ENCODE results near the gene SCNN1A.
A peak's percentile ranks its signal among the peaks of the same experiment; 100 is the strongest.

The SCNN1A gene

DNA sequence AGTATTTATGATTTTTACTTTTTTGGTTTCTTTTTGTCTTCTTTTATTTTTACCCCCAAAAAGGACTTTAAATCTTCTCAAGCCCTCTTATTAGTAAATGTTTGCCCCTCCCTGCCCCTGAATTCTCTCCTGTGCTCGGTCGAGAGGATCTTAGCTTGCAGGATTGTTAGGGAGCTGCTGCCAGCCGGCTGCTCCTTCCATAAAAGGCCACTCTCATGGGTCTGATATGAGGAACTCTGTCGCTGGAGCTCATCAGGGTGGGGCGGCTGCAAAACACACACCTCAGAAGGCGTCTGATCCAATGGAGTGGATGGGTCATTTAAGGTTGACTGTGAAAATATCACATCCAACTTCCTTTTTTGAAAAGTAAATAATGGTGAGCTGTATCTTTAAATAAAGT, 17.1 kb upstream of the SCNN1A start:
- Mint-ChIP-seq H3K27me3 (no peaks in the 10 kb centered on the region), H3K27ac (no peak overlapping the region), H3K4me3 (no peak overlapping the region), H3K9me3 (no peaks in the 10 kb centered on the region), H3K4me1 (ENCODE audit: low read depth) (no peaks in the 10 kb centered on the region), H3K36me3 (ENCODE audit: low read depth) (no peaks in the 10 kb centered on the region)

- Mint-ChIP-seq H3K27me3 (no peaks in the 10 kb centered on the region), H3K4me1 (ENCODE audit: low read depth) (no peaks in the 10 kb centered on the region), H3K27ac (no peak overlapping the region), H3K9me3 (no peaks in the 10 kb centered on the region), H3K4me3 (no peak overlapping the region), H3K36me3 (ENCODE audit: low read depth) (no peaks in the 10 kb centered on the region)
Measured at GRCh38 chr12:6391013-6391412, 15.7 kb upstream of the SCNN1A start.

DNA sequence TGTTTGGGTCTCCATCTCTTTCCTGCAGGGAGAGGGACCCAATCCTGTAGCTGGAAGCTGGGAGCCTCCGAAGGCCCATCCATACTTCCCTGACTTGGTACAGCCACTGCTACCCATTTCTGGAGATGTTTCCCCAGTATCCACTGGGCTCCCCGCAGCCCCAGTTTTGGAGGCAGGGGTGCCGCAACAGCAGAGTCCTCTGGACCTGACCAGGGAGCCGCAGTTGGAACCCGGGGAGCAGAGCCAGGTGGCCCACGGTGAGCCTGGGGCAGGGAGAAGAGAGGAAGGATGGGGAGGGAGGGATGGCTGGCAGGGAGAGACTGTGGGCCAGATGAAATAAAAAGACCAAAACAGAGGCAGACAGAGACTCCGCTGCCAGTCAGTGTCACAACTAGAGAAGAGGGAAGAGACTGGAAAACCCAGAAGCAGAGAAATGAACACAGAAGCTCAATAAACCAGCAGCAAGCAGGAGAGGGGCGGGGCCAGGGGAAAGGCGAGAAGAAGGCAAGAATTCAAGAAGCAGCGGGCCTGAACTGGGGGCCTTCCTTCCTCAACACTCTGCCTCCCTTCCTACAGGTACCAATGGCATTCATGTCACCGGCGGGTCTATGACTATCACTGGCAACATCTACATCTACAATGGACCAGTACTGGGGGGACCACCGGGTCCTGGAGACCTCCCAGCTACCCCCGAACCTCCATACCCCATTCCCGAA, 14.9 kb upstream of the SCNN1A start:
- Mint-ChIP-seq H3K4me1 (ENCODE audit: low read depth) (no peaks in the 10 kb centered on the region), H3K27ac (no peak overlapping the region), H3K4me3 (no peak overlapping the region), H3K27me3 (no peaks in the 10 kb centered on the region), H3K36me3 (ENCODE audit: low read depth) (no peaks in the 10 kb centered on the region), H3K9me3 (no peaks in the 10 kb centered on the region)

GRCh38 chr12:6387541-6387940, 12.2 kb upstream of the SCNN1A start:
- Mint-ChIP-seq H3K27me3 (peaks cover 9% of the 10 kb centered on the region), H3K27ac (no peak overlapping the region), H3K4me3 (no peak overlapping the region), H3K4me1 (ENCODE audit: low read depth) (peaks cover 4% of the 10 kb centered on the region), H3K36me3 (ENCODE audit: low read depth) (no peaks in the 10 kb centered on the region), H3K9me3 (no peaks in the 10 kb centered on the region)

DNA sequence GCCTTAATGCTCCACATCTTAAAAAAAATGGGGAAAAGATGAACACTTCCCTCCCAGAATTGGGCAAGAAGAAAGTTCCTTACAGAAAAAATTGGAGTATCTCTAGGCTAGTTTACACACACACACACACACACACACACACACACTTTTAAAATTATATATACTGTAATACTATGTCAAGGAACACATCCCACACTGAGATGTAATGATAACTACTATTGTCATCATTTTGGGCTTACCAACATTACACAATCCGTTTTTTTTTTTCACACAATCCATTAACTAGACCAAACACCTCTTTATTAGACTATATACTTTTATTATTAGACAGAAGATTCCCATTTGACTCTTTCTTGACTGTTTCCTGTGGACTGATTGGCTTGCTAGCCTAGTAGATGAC, 11.1 kb upstream of the SCNN1A start:
- H3K36me3 Mint-ChIP-seq (ENCODE audit: low read depth) = no peaks in the 10 kb centered on the region
- H3K4me3 Mint-ChIP-seq = no peak overlapping the region
- peaks cover 16% of the 10 kb centered on the region for H3K27me3 Mint-ChIP-seq
- peaks cover 4% of the 10 kb centered on the region for H3K4me1 Mint-ChIP-seq (ENCODE audit: low read depth)
- no peak overlapping the region for H3K27ac Mint-ChIP-seq
- H3K9me3 Mint-ChIP-seq = no peaks in the 10 kb centered on the region

- Mint-ChIP-seq H3K4me3 (no peak overlapping the region), H3K27ac (no peak overlapping the region), H3K9me3 (no peaks in the 10 kb centered on the region), H3K4me1 (ENCODE audit: low read depth) (peaks cover 4% of the 10 kb centered on the region), H3K27me3 (peaks cover 21% of the 10 kb centered on the region), H3K36me3 (ENCODE audit: low read depth) (no peaks in the 10 kb centered on the region)
Measured at GRCh38 chr12:6386038-6386437, 10.7 kb upstream of the SCNN1A start.

- Mint-ChIP-seq H3K36me3 (ENCODE audit: low read depth) (no peaks in the 10 kb centered on the region), H3K27ac (peak overlapping the region; percentile 52), H3K4me1 (ENCODE audit: low read depth) (peaks cover 4% of the 10 kb centered on the region), H3K27me3 (peaks cover 24% of the 10 kb centered on the region), H3K4me3 (no peak overlapping the region), H3K9me3 (no peaks in the 10 kb centered on the region)
Measured at GRCh38 chr12:6384499-6385436, 9.4 kb upstream of the SCNN1A start.

GRCh38 chr12:6383572-6384498, 8.5 kb upstream of the SCNN1A start, which contains the start of gene LTBR:
Gene LTBR, plus strand, starts transcription at chr12:6384162. Its CDS starts 197 bp downstream, at chr12:6384359.
- no peaks in the 10 kb centered on the region for H3K36me3 Mint-ChIP-seq (ENCODE audit: low read depth)
- H3K9me3 Mint-ChIP-seq = no peaks in the 10 kb centered on the region
- H3K27ac Mint-ChIP-seq = peak within 1 kb of the TSS; percentile 52
- peaks cover 24% of the 10 kb centered on the region for H3K27me3 Mint-ChIP-seq
- no peak within 1 kb of the TSS for H3K4me3 Mint-ChIP-seq
- H3K4me1 Mint-ChIP-seq (ENCODE audit: low read depth) = peaks cover 4% of the 10 kb centered on the region

DNA sequence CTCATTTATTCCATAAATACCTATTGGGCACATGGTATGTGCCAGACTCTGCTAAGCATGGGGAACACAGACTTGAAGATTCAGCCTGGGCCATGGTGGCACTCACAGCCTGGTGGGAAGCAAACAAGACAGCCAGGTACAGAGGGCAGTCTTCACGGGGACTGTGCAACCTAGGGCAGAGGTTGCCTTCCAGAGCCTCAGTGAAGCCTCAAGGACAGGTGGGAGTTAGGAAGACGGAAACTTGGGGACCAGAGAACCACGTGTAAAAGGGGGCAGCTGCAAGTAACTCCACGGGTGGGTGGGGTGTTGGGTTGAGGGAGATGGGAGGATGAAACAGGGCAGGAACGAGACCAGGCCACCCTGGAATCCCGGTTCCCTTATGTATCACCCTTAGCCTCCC, 7.6 kb upstream of the SCNN1A start:
- H3K9me3 Mint-ChIP-seq = no peaks in the 10 kb centered on the region
- peak overlapping the region; percentile 36 for H3K27ac Mint-ChIP-seq
- H3K4me3 Mint-ChIP-seq = no peak overlapping the region
- H3K27me3 Mint-ChIP-seq = peaks cover 24% of the 10 kb centered on the region
- H3K4me1 Mint-ChIP-seq (ENCODE audit: low read depth) = peaks cover 4% of the 10 kb centered on the region
- no peaks in the 10 kb centered on the region for H3K36me3 Mint-ChIP-seq (ENCODE audit: low read depth)

DNA sequence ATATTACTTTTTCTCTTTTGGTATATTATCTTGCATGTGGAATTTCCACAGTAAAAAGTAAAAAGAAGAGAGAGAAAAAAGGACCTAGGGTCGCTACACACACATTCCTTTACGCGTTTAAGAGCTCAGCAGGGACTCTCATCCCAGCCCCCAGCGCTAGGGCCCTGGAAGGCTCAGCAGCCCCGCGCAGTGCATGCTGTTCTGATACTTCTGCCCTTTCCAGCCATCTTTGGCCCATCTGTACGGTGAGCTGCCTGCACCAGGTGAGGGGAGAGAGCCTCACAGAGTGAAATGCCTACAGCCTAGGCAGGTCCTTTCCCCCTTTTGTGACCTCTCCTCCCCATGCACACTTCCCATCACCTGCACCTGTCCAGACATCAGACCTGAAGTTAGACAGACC, 7.0 kb upstream of the SCNN1A start:
- H3K27me3 Mint-ChIP-seq = peaks cover 24% of the 10 kb centered on the region
- H3K4me1 Mint-ChIP-seq (ENCODE audit: low read depth) = peaks cover 4% of the 10 kb centered on the region
- no peaks in the 10 kb centered on the region for H3K9me3 Mint-ChIP-seq
- no peak overlapping the region for H3K4me3 Mint-ChIP-seq
- no peaks in the 10 kb centered on the region for H3K36me3 Mint-ChIP-seq (ENCODE audit: low read depth)
- H3K27ac Mint-ChIP-seq = no peak overlapping the region

DNA sequence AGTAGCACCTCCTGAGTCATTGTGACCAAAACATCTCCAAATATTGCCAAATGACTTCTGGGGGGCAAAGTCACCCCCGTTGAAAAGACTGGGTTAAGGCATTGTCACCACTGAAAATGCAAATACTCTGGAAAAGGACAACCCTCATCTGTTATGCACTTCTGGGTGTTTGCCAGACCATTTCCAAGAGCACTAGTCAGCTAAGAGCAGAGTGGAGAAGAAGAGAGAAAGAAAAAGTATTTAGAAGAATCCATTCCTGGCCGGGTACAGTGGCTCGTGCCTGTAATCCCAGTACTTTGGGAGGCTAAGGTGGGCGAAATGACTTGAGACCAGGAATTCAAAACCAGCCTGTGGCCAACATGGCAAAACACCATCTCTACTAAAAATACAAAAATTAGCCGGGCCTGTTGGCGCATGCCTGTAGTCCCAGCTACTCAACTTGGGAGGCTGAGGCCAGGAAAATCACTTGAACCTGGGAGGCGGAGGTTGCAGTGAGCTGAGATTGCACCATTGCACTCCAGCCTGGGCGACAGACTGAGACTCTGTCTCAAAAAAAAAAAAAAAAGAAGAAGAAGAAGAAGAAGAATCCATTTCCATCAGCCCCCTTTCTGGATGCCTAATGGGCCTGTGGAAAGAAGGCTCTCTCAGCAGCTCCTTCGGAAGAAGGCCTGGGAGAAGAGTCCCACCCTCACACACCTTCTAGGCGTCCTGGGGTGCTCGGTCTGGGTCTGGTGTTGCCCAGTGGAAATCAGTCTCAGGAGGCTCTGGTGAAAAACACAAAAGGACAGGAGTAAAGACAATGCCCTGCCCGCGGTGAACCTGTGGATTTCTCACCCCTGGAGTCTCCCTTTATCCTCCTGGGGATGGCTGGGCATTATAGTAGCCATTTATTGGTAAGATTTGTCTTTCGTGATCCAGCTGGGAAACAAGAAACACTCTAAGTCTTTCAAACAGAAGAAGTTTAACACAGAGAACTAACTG, 5.1 kb upstream of the SCNN1A start:
- H3K4me3 Mint-ChIP-seq = no peak overlapping the region
- H3K27me3 Mint-ChIP-seq = peaks cover 24% of the 10 kb centered on the region
- no peaks in the 10 kb centered on the region for H3K36me3 Mint-ChIP-seq (ENCODE audit: low read depth)
- H3K9me3 Mint-ChIP-seq = no peaks in the 10 kb centered on the region
- H3K27ac Mint-ChIP-seq = no peak overlapping the region
- peaks cover 22% of the 10 kb centered on the region for H3K4me1 Mint-ChIP-seq (ENCODE audit: low read depth)

DNA sequence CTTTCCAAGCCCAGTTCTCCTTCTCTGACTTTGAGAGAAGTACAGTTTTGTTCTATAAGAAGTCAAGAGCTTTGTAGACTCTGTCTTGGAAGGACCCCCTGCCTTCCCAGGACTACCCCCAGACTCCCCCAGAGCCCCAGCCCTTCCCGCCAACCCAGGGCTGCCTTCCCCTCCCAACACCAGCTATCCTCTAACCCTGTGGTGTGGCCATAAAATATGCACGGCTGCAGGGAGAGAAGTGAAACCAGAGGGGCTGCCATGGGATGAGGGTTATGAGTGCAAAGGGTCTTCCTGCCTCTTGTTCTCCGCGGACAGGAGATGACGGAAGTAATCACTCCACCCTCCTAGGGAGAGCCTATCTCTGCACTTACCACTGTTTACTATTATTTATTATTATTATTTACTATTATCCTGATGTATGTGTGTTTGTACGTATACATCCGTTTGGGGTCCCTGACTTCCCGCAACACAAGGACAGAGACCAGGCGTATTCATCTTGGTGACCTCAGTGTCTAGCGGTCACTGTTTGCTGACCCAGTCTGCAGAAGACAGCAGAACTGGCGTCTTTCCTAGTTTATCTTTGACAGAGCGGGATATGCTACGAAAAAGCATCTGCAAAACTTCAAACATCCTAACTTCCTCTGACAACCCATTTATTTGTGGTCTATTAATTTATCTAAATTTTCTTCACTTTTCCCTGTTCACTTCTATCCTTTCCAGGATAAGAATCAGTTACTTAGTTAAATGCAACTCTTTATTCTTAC, 3.5 kb upstream of the SCNN1A start:
- Mint-ChIP-seq H3K9me3 (no peaks in the 10 kb centered on the region), H3K27me3 (peaks cover 21% of the 10 kb centered on the region), H3K4me3 (no peak overlapping the region), H3K4me1 (ENCODE audit: low read depth) (peaks cover 22% of the 10 kb centered on the region), H3K36me3 (ENCODE audit: low read depth) (no peaks in the 10 kb centered on the region), H3K27ac (no peak overlapping the region)

GRCh38 chr12:6377667-6377994, 2.3 kb upstream of the SCNN1A start:
- Mint-ChIP-seq H3K4me1 (ENCODE audit: low read depth) (peaks cover 23% of the 10 kb centered on the region), H3K27me3 (peaks cover 19% of the 10 kb centered on the region), H3K36me3 (ENCODE audit: low read depth) (no peaks in the 10 kb centered on the region), H3K9me3 (no peaks in the 10 kb centered on the region), H3K27ac (no peak overlapping the region), H3K4me3 (no peak overlapping the region)

All from stimulated activated naive CD8-positive, alpha-beta T cell treated with anti-CD3 and anti-CD28 coated beads, Interleukin-15, Interleukin-2, amounts not matched to agents 100 ng/mL and 50 ng/mL, for 24 hours (primary cell).